ENCODE results near the gene PHF21A. TPM values are rescaled to one million over a fixed set of nuclear protein-coding genes. Genes with fewer than 3 reads are reported as not detected.
"Not testable (repeated sequence)": the region's sequence is repeated elsewhere in the genome, so short reads cannot be mapped to it uniquely, and the experiment has no call there.

Gene PHF21A
- total RNA-seq, 1 experiment from 2014 or later, result 51.7 TPM

DNA sequence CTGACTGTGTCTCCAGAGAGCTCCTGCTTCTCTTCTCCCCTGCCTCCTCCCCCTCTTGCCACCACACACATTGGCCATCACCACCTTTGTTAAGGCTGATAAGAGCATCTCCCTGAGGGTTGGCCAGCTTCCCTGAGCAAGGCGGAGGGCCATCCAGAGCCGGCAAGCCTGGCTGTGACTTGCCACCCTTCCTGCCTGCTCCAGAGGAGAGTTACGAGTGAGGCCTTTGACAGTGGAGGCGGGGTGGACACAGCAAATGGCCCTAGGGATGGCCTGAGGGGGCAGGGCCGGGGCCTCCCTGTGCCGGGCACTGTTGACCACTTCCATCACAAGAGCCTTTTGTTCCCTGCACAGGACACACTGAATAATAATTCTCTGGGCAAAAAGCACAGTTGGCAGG is 219.6 kb downstream of the PHF21A start:
- no peaks in the 10 kb centered on the region for H3K36me3 ChIP-seq (ENCODE audit: insufficient read depth, low read length)
- no peak overlapping the region for H3K27ac ChIP-seq (ENCODE audit: low read length)
- H3K4me2 ChIP-seq (ENCODE audit: low read depth, low read length, poor library complexity, severe bottlenecking), result no peak overlapping the region
- H3K9me2 ChIP-seq (replicated peaks; ENCODE audit: insufficient read depth, low read length), result no peaks in the 10 kb centered on the region
- H3K9me3 ChIP-seq (ENCODE audit: low read length), result no peaks in the 10 kb centered on the region
- H2AFZ ChIP-seq (ENCODE audit: low read length), result no peak overlapping the region
- no peak overlapping the region for H3K4me3 ChIP-seq (ENCODE audit: low read length)
- H3K4me1 ChIP-seq (ENCODE audit: low read length), result no peaks in the 10 kb centered on the region
- H3K27me3 ChIP-seq (ENCODE audit: low read length), result no peaks in the 10 kb centered on the region
- no peaks in the 10 kb centered on the region for H4K20me1 ChIP-seq (ENCODE audit: insufficient read depth, low read depth, low read length)
- H3K79me2 ChIP-seq (ENCODE audit: low read length), result no peaks in the 10 kb centered on the region
- DNase-seq, result no peak
- H3K9ac ChIP-seq (ENCODE audit: low read length), result no peak overlapping the region

DNA sequence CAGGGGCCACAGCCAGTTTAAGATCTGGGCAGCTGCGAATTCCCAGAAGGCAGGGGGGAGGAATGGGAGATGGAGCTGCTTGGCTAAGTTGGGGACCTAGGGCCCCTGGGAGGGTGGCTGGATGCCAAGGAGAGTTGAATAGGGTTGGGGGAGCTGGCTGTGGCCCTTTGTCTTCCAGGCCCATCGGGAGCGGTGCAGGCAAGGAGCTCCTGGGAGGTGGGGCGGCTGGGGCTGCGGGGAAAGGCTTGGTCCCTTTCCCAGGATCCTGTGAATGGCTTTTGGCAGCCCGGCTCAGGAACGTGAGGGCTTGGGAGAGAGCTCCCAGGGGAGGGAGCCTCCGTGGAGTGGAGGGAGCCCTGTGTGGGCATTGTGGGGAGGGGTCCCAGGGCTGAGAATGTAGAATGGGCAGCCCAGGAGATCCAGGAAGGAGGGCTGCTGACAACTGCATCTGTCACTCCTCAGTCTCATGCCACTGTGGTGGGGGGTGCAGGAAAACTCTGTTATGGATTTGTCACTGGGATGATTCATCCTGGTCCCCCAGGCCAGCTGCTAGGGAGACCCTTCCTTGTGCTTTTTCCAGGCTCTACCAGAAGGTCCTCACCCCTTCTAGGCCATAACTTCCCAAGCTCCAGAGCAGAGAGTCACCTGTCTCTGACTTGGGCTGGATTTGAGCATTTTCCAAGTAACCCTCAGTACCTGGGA is 220.2 kb downstream of the PHF21A start:
- H3K9ac ChIP-seq (ENCODE audit: low read length), result no peak overlapping the region
- H4K20me1 ChIP-seq (ENCODE audit: insufficient read depth, low read depth, low read length), result no peaks in the 10 kb centered on the region
- H3K4me1 ChIP-seq (ENCODE audit: low read length), result no peaks in the 10 kb centered on the region
- no peaks in the 10 kb centered on the region for H3K79me2 ChIP-seq (ENCODE audit: low read length)
- no peak overlapping the region for H3K4me3 ChIP-seq (ENCODE audit: low read length)
- H3K9me2 ChIP-seq (replicated peaks; ENCODE audit: insufficient read depth, low read length), result no peaks in the 10 kb centered on the region
- no peaks in the 10 kb centered on the region for H3K36me3 ChIP-seq (ENCODE audit: insufficient read depth, low read length)
- H3K27me3 ChIP-seq (ENCODE audit: low read length), result no peaks in the 10 kb centered on the region
- H3K4me2 ChIP-seq (ENCODE audit: low read depth, low read length, poor library complexity, severe bottlenecking), result no peak overlapping the region
- H2AFZ ChIP-seq (ENCODE audit: low read length), result no peak overlapping the region
- no peaks in the 10 kb centered on the region for H3K9me3 ChIP-seq (ENCODE audit: low read length)
- DNase-seq, result no peak
- no peak overlapping the region for H3K27ac ChIP-seq (ENCODE audit: low read length)

DNA sequence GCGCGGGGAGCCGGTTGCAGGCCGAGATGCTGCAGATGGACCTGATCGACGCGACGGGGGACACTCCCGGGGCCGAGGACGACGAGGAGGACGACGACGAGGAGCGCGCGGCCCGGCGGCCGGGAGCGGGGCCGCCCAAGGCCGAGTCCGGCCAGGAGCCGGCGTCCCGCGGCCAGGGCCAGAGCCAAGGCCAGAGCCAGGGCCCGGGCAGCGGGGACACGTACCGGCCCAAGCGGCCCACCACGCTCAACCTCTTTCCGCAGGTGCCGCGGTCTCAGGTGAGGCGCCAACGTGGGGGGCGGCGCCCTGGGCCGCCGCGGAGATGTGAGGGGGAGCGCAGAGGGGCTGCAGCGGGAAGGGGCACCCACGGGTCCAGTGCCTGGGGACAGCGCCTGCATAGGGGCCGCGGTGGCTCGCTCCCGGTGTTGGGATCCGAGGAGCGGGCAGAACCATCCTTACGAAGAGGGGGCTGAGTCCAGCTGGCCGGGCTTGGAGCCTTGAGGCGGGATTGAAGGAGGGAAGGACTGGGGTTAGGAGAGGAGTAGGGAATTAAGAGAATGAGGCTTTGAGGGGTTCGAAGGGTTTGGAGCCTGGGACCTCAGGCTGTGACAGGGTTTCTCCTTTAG is 221.0 kb downstream of the PHF21A start:
- not testable (repeated sequence) for H4K20me1 ChIP-seq (ENCODE audit: insufficient read depth, low read depth, low read length); H3K27ac ChIP-seq (ENCODE audit: low read length); H3K9me3 ChIP-seq (ENCODE audit: low read length); H3K4me3 ChIP-seq (ENCODE audit: low read length); H2AFZ ChIP-seq (ENCODE audit: low read length); H3K27me3 ChIP-seq (ENCODE audit: low read length); H3K79me2 ChIP-seq (ENCODE audit: low read length); DNase-seq; H3K36me3 ChIP-seq (ENCODE audit: insufficient read depth, low read length); H3K9me2 ChIP-seq (replicated peaks; ENCODE audit: insufficient read depth, low read length); H3K4me2 ChIP-seq (ENCODE audit: low read depth, low read length, poor library complexity, severe bottlenecking); H3K4me1 ChIP-seq (ENCODE audit: low read length); H3K9ac ChIP-seq (ENCODE audit: low read length)

DNA sequence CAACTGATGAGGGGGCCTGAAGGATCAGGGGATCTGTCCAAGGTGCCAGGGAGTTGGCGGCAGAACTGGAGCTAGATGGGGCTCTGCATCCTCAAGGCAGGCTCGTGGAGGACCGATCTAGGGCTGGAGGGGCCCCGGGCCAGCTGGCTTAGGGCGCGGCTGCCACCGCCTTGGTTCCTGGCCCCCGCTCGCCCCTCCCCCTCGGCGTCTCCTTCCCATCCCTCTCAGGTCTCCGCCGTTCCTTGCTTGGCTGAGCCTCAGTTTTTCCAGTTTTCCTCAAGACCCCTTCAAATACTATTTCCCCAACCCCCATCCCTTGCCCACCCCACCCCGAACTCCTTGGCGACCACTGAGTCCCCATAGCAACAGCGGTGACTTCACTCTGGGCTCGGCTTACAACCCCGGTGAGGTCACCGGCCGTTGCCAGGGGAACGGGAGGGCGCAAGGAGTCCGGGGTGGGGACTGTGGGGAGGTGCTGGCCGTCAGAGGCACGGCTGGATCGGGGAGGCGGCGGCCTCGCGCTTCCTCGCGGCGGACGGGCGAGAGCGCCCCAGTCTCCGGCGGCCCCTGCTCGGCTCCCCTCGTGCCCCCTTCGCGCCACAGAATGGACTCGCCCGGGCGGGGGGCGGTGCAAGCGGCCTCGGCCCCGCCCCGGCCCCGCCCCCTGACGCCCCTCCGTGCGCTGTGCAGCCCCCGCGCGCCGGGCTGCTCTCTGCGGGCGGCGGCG is 221.6 kb downstream of the PHF21A start:
- Histone ChIP-seq H2AFZ (ENCODE audit: low read length) (no peak overlapping the region), H3K27ac (ENCODE audit: low read length) (no peak overlapping the region), H4K20me1 (ENCODE audit: insufficient read depth, low read depth, low read length) (no peaks in the 10 kb centered on the region), H3K4me2 (ENCODE audit: low read depth, low read length, poor library complexity, severe bottlenecking) (no peak overlapping the region), H3K9ac (ENCODE audit: low read length) (no peak overlapping the region), H3K36me3 (ENCODE audit: insufficient read depth, low read length) (no peaks in the 10 kb centered on the region), H3K4me3 (ENCODE audit: low read length) (no peak overlapping the region), H3K9me3 (ENCODE audit: low read length) (no peaks in the 10 kb centered on the region), H3K79me2 (ENCODE audit: low read length) (no peaks in the 10 kb centered on the region), H3K27me3 (ENCODE audit: low read length) (no peaks in the 10 kb centered on the region), H3K9me2 (replicated peaks; ENCODE audit: insufficient read depth, low read length) (no peaks in the 10 kb centered on the region), H3K4me1 (ENCODE audit: low read length) (no peaks in the 10 kb centered on the region)
- DNase-seq, result no peak

DNA sequence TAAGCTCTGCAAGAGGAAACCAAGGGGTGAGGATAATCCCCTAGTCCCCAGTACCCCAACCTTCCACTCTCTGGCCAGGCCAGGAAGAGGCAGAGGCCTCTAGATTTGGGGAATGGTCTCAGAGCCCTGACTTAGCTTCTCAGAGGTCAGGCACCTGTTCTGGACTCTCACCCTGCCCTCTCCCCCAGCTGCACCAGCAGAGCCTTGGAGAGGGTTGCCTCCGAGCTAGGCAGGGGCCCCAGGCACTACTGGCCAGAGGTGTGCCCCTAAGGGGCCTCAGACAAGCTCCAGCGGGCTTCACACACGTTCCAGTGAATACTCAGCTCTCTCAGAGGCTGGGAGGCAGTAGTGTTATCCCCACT is 222.2 kb downstream of the PHF21A start:
- H3K4me2 ChIP-seq (ENCODE audit: low read depth, low read length, poor library complexity, severe bottlenecking), result no peak overlapping the region
- H3K79me2 ChIP-seq (ENCODE audit: low read length), result no peaks in the 10 kb centered on the region
- H3K9me3 ChIP-seq (ENCODE audit: low read length), result no peaks in the 10 kb centered on the region
- H3K4me3 ChIP-seq (ENCODE audit: low read length), result no peak overlapping the region
- H3K9me2 ChIP-seq (replicated peaks; ENCODE audit: insufficient read depth, low read length), result no peaks in the 10 kb centered on the region
- no peak overlapping the region for H3K27ac ChIP-seq (ENCODE audit: low read length)
- H3K27me3 ChIP-seq (ENCODE audit: low read length), result no peaks in the 10 kb centered on the region
- DNase-seq, result no peak
- H4K20me1 ChIP-seq (ENCODE audit: insufficient read depth, low read depth, low read length), result no peaks in the 10 kb centered on the region
- H3K9ac ChIP-seq (ENCODE audit: low read length), result no peak overlapping the region
- no peak overlapping the region for H2AFZ ChIP-seq (ENCODE audit: low read length)
- no peaks in the 10 kb centered on the region for H3K36me3 ChIP-seq (ENCODE audit: insufficient read depth, low read length)
- no peaks in the 10 kb centered on the region for H3K4me1 ChIP-seq (ENCODE audit: low read length)

DNA sequence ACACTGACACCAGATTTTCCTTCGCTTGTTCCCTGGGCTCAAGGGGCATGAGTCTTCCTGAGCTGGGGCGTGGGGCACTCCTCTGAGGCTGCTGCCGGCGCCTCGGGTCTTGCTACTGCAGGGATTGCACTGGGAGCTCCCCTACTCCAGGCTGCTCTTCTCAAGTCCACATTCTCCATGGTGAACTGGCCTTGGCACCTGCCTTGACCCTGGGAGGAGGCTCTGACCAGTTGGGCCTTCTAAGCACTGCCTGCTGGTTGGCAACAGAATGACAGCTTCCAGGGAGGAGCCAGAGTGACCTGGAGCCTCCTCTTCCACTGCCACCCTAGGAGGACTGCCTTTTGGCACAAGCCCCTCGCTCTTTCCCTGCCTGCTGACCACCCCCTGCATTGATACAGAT is 223.7 kb downstream of the PHF21A start:
- no peaks in the 10 kb centered on the region for H3K9me3 ChIP-seq (ENCODE audit: low read length)
- DNase-seq, result no peak
- H3K4me3 ChIP-seq (ENCODE audit: low read length), result no peak overlapping the region
- H3K27me3 ChIP-seq (ENCODE audit: low read length), result no peaks in the 10 kb centered on the region
- H3K36me3 ChIP-seq (ENCODE audit: insufficient read depth, low read length), result no peaks in the 10 kb centered on the region
- H3K79me2 ChIP-seq (ENCODE audit: low read length), result no peaks in the 10 kb centered on the region
- no peaks in the 10 kb centered on the region for H3K4me1 ChIP-seq (ENCODE audit: low read length)
- no peaks in the 10 kb centered on the region for H3K9me2 ChIP-seq (replicated peaks; ENCODE audit: insufficient read depth, low read length)
- H3K4me2 ChIP-seq (ENCODE audit: low read depth, low read length, poor library complexity, severe bottlenecking), result no peak overlapping the region
- H4K20me1 ChIP-seq (ENCODE audit: insufficient read depth, low read depth, low read length), result no peaks in the 10 kb centered on the region
- H3K9ac ChIP-seq (ENCODE audit: low read length), result no peak overlapping the region
- no peak overlapping the region for H3K27ac ChIP-seq (ENCODE audit: low read length)
- no peak overlapping the region for H2AFZ ChIP-seq (ENCODE audit: low read length)

DNA sequence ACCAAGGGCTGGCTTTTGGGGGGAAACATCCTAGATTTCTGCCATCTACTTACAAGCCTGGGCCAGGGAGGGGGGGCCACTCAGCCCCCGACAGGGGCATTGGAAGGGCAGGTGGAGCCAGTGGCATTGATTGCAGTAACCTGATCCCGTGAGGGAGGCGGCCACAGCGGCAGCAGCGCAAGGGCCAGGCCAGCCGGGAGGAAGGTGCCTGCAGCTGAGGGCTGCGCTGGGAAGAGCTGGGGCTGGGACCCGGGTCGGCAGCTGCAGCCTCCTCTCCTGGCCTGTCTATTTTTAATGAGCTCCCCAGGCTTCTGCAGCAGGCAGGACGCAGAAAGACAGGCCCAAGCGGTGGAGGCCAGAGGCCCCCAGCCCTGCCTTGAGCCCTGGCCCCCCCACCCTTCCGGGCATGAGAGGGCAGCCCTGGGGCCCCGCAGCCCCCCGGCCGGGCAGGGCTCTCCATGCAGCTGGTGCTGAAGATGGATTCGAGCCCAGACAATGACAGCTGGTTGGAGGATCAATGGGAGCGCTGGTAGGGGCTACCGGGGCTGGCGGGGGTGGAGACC is 224.8 kb downstream of the PHF21A start:
- no peaks in the 10 kb centered on the region for H3K36me3 ChIP-seq (ENCODE audit: insufficient read depth, low read length)
- H3K4me2 ChIP-seq (ENCODE audit: low read depth, low read length, poor library complexity, severe bottlenecking), result no peak overlapping the region
- no peak overlapping the region for H3K27ac ChIP-seq (ENCODE audit: low read length)
- no peaks in the 10 kb centered on the region for H3K9me3 ChIP-seq (ENCODE audit: low read length)
- no peaks in the 10 kb centered on the region for H3K4me1 ChIP-seq (ENCODE audit: low read length)
- H3K9me2 ChIP-seq (replicated peaks; ENCODE audit: insufficient read depth, low read length), result no peaks in the 10 kb centered on the region
- H4K20me1 ChIP-seq (ENCODE audit: insufficient read depth, low read depth, low read length), result no peaks in the 10 kb centered on the region
- no peaks in the 10 kb centered on the region for H3K27me3 ChIP-seq (ENCODE audit: low read length)
- no peaks in the 10 kb centered on the region for H3K79me2 ChIP-seq (ENCODE audit: low read length)
- no peak for DNase-seq
- no peak overlapping the region for H2AFZ ChIP-seq (ENCODE audit: low read length)
- no peak overlapping the region for H3K9ac ChIP-seq (ENCODE audit: low read length)
- no peak overlapping the region for H3K4me3 ChIP-seq (ENCODE audit: low read length)

DNA sequence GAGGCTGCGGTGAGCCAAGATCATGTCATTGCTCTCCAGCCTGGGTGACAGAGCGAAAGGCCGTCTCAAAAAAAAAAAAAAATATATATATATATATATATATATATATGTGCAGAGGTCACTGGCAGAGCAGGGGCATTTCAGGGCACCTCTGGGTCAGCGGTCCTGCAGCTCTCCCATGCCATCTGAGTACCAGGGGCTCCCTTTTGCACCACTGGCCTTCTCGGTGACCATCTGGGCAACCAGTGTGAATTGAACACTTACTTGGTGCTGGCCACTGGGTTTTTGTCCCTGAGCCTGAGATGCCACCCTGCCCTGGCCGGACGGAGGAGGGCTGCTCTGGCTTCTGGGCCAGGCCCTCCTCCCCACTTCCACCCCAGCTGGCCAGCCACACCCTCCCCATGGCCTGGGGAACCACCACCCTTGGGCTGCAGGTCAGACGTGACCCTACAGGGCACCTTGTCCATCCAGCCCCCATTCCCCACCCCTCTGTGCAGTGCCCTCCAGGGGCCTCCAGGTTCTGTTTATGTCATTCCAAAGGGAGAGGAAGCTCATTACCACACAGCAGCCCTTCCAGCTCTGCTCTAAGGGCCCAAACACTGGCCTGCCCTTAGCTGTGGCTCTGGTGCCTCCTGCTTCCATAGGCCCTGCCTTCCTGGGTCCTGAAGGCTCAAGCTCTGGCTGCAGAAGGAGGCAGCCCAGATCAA is 225.5 kb downstream of the PHF21A start:
- DNase-seq, result no peak
- no peaks in the 10 kb centered on the region for H4K20me1 ChIP-seq (ENCODE audit: insufficient read depth, low read depth, low read length)
- H3K27ac ChIP-seq (ENCODE audit: low read length), result no peak overlapping the region
- H3K4me2 ChIP-seq (ENCODE audit: low read depth, low read length, poor library complexity, severe bottlenecking), result no peak overlapping the region
- H3K4me1 ChIP-seq (ENCODE audit: low read length), result no peaks in the 10 kb centered on the region
- no peaks in the 10 kb centered on the region for H3K79me2 ChIP-seq (ENCODE audit: low read length)
- no peaks in the 10 kb centered on the region for H3K9me3 ChIP-seq (ENCODE audit: low read length)
- no peak overlapping the region for H3K4me3 ChIP-seq (ENCODE audit: low read length)
- H3K9me2 ChIP-seq (replicated peaks; ENCODE audit: insufficient read depth, low read length), result no peaks in the 10 kb centered on the region
- no peaks in the 10 kb centered on the region for H3K36me3 ChIP-seq (ENCODE audit: insufficient read depth, low read length)
- H3K27me3 ChIP-seq (ENCODE audit: low read length), result no peaks in the 10 kb centered on the region
- no peak overlapping the region for H2AFZ ChIP-seq (ENCODE audit: low read length)
- no peak overlapping the region for H3K9ac ChIP-seq (ENCODE audit: low read length)

All from Karpas-422 (cell line).